Mesenchymal stem cell (in vitro differentiated cells and primary cell): ENCODE results near the gene B9D1.

Experiments
- DNase-seq: peaks from one replicate; pipeline ENCODE4 v3.0.0-alpha.2; 2013
- H2AFZ ChIP-seq: one replicate; pipeline ENCODE4 v1.6.1; 2013; ENCODE audit warnings: low read depth, mild to moderate bottlenecking, control low read depth, inconsistent platforms, low read length, moderate library complexity
- H2AK5ac ChIP-seq: 2 replicates; pipeline ENCODE4 v1.6.1; 2013; ENCODE audit warnings: low read length, moderate library complexity, mild to moderate bottlenecking, inconsistent platforms; ENCODE audit not compliant: severe bottlenecking
- H2BK120ac ChIP-seq: one replicate; pipeline ENCODE4 v1.6.1; 2013; ENCODE audit warnings: low read depth, mild to moderate bottlenecking, inconsistent platforms, low read length, moderate library complexity
- H2BK12ac ChIP-seq, 2 experiments: one replicate each; pipeline ENCODE4 v1.6.1; 2013; ENCODE audit warnings: inconsistent platforms in 2 of 2, low read length in 2 of 2, mild to moderate bottlenecking in 2 of 2, moderate library complexity in 2 of 2, control low read depth in 1 of 2
- H2BK15ac ChIP-seq: one replicate; pipeline ENCODE4 v1.6.1; 2013; ENCODE audit warnings: mild to moderate bottlenecking, low read depth, inconsistent platforms; ENCODE audit not compliant: poor library complexity, severe bottlenecking
- H2BK5ac ChIP-seq: 2 replicates; pipeline ENCODE4 v1.6.1; 2013; ENCODE audit warnings: low read depth, mild to moderate bottlenecking, low read length, control low read depth, inconsistent platforms; ENCODE audit not compliant: poor library complexity, severe bottlenecking
- H3K14ac ChIP-seq, 2 experiments: one replicate each; pipeline ENCODE4 v1.6.1; 2013; ENCODE audit warnings: inconsistent platforms in 2 of 2, low read length in 2 of 2, control low read depth in 1 of 2, mild to moderate bottlenecking in 1 of 2, moderate library complexity in 1 of 2
- H3K18ac ChIP-seq, 2 experiments: one replicate each; pipeline ENCODE4 v1.6.1; 2013; ENCODE audit warnings: inconsistent platforms in 2 of 2, low read length in 2 of 2, control low read depth in 1 of 2, low read depth in 1 of 2, mild to moderate bottlenecking in 1 of 2
- H3K23ac ChIP-seq, 2 experiments: one replicate each; pipeline ENCODE4 v1.6.1; 2013; ENCODE audit warnings: inconsistent platforms in 2 of 2, low read length in 2 of 2, mild to moderate bottlenecking in 2 of 2, moderate library complexity in 2 of 2, control low read depth in 1 of 2
- H3K27ac ChIP-seq: 2 replicates; pipeline ENCODE4 v1.5.1; 2013; ENCODE audit warnings: mild to moderate bottlenecking, moderate library complexity, low read length, control low read depth, inconsistent platforms; ENCODE audit not compliant: poor library complexity, severe bottlenecking
- H3K27me3 ChIP-seq, 2 experiments: 2 replicates each; pipeline versions ENCODE4 v1.6.1 to v1.7.0; 2013; ENCODE audit warnings: low read length in 2 of 2, mild to moderate bottlenecking in 2 of 2, moderate library complexity in 2 of 2, control low read depth in 1 of 2, inconsistent platforms in 1 of 2; ENCODE audit not compliant: control insufficient read depth in 1 of 2, insufficient read depth in 1 of 2
- H3K36me3 ChIP-seq, 2 experiments: 2 replicates each; pipeline versions ENCODE4 v1.6.1 to v1.7.0; 2013; ENCODE audit warnings: low read length in 2 of 2, control low read depth in 1 of 2, inconsistent platforms in 1 of 2, low read depth in 1 of 2, mild to moderate bottlenecking in 1 of 2; ENCODE audit not compliant: insufficient read depth in 2 of 2, control insufficient read depth in 1 of 2
- H3K4ac ChIP-seq, 2 experiments: one replicate each; pipeline ENCODE4 v1.6.1; 2013; ENCODE audit warnings: inconsistent platforms in 2 of 2, low read length in 2 of 2, mild to moderate bottlenecking in 2 of 2, moderate library complexity in 2 of 2, control low read depth in 1 of 2, low read depth in 1 of 2
- H3K4me1 ChIP-seq: 2 replicates; pipeline ENCODE4 v1.6.1; 2013; ENCODE audit warnings: low read depth, low read length, control low read depth; ENCODE audit not compliant: control insufficient read depth, insufficient read depth
- H3K4me2 ChIP-seq: 2 replicates; pipeline ENCODE4 v1.6.1; 2013; ENCODE audit warnings: low read length, mild to moderate bottlenecking, inconsistent platforms; ENCODE audit not compliant: poor library complexity, severe bottlenecking
- H3K4me3 ChIP-seq, 2 experiments: 2 replicates each; pipeline versions ENCODE4 v1.5.1 to v1.7.0; 2013; ENCODE audit warnings: low read length in 2 of 2, mild to moderate bottlenecking in 2 of 2, control low read depth in 1 of 2, low read depth in 1 of 2; ENCODE audit not compliant: insufficient read depth in 1 of 2
- H3K79me1 ChIP-seq: replicated peaks from 2 replicates; pipeline ENCODE4 v1.6.1; 2013; ENCODE audit warnings: mild to moderate bottlenecking, control low read depth, low read length, inconsistent platforms; ENCODE audit not compliant: poor library complexity, severe bottlenecking
- H3K9ac ChIP-seq: 2 replicates; pipeline ENCODE4 v1.7.0; 2013; ENCODE audit warnings: mild to moderate bottlenecking, low read length, moderate library complexity
- H3K9me3 ChIP-seq: 2 replicates; pipeline ENCODE4 v1.7.0; 2013; ENCODE audit warnings: mild to moderate bottlenecking, low read length; ENCODE audit not compliant: control insufficient read depth
- H4K8ac ChIP-seq: one replicate; pipeline ENCODE4 v1.6.1; 2013; ENCODE audit warnings: inconsistent platforms, mild to moderate bottlenecking, low read length, moderate library complexity
- H4K91ac ChIP-seq: one replicate; pipeline ENCODE4 v1.6.1; 2013; ENCODE audit warnings: mild to moderate bottlenecking, low read length, inconsistent platforms
- WGBS: methylation state at CpG from one replicate; pipeline ENCODE4 v1.1.7; 2013; ENCODE audit warnings: mixed read lengths; 5-methylcytosine and 5-hydroxymethylcytosine counted together

B9D1 gene

DNA sequence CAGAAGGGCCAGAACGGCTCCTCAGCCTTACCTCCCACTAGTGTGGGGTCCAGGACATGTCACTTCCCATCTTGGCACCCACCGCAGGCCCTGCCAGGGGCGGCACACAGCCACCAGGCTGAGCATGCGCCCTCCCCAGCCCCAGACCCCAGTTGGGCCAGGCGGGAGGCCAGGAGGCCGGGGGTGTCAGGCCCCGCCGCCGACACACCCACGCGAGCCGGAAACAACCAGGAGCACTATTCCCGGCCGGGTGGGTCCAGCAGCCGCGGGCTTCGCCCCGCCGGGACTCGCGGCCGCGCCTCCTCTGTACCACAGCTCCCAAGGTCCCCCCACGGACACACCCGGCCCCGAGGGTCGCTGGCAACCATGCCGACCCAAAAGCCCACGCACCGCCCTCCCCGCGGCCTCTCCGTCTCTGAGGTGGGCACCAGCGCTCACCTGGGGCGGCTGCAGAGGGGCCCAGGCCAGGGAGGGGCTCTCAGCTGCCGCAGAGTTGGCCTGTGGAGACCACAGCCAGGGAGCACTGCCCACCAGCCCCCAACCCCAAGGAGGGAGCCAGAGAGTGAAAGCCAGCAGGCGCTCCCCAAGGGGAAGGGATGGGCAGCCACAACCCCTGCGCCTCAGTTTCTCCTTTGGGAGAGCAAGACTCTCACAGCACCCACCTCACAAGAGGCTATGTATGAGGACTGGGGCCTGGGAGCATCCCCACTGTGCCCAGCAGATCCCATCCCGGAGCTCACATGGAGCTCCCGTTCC, 18.0 kb downstream of the B9D1 start:
- Histone ChIP-seq H3K27me3 (no peaks in the 10 kb centered on the region), H3K79me1 (no peaks in the 10 kb centered on the region), H2AK5ac (no peak overlapping the region), H3K4me1 (peaks cover 38% of the 10 kb centered on the region), H2BK120ac (no peak overlapping the region), H3K4ac (no peak overlapping the region), H3K4me2 (no peak overlapping the region), H2BK5ac (no peak overlapping the region), H3K36me3 (peaks cover 0 to 24% of the 10 kb centered on the region in 2 experiments), H3K9ac (no peak overlapping the region), H2BK15ac (peak overlapping the region; percentile 60), H3K9me3 (no peaks in the 10 kb centered on the region), H2BK12ac (no peak overlapping the region), H3K27ac (no peak overlapping the region), H4K91ac (no peak overlapping the region), H3K4me3 (no peak overlapping the region), H3K14ac (no peak overlapping the region), H3K18ac (no peak overlapping the region), H3K23ac (no peak overlapping the region), H4K8ac (no peak overlapping the region), H2AFZ (no peak overlapping the region)
- no peak for DNase-seq
- WGBS = 98% methylated on average over 39 of the region's 40 CpGs

DNA sequence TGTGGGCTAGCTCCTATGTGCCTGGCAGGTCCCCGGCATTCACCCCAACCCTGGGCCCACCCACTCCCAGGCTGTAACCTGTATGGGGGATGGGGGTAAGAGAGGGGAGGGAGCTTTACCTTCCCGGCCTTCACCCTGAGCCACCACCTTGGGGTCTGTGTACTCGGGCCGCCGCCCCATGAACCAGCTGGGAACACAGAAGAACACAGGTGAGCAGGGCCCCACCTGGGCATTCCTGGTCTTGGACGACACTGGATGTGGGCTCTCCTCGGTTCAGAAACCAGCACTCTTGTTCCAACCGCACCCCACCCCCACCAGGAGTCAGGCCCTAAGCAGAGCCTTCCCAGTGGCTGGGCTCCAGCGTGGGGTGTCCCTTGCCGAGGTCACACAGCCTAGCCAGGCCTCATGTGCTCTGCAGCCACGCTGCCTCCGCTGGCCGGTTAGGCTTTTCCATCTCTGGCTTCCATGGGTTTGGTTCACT, 18.8 kb downstream of the B9D1 start:
- Histone ChIP-seq H3K4ac (no peak overlapping the region), H3K27ac (no peak overlapping the region), H4K91ac (peak overlapping the region; percentile 59), H3K4me3 (no peak overlapping the region), H3K14ac (no peak overlapping the region), H3K9me3 (no peaks in the 10 kb centered on the region), H2BK5ac (no peak overlapping the region), H3K36me3 (peaks cover 0 to 21% of the 10 kb centered on the region in 2 experiments), H4K8ac (no peak overlapping the region), H3K4me1 (peaks cover 36% of the 10 kb centered on the region), H3K18ac (peak overlapping the region in 1 of 2 experiments; percentile 5), H3K23ac (no peak overlapping the region), H2BK120ac (no peak overlapping the region), H2AK5ac (peak overlapping the region; percentile 44), H3K9ac (no peak overlapping the region), H3K4me2 (no peak overlapping the region), H2AFZ (no peak overlapping the region), H2BK15ac (peak overlapping the region; percentile 60), H3K27me3 (no peaks in the 10 kb centered on the region), H2BK12ac (no peak overlapping the region), H3K79me1 (no peaks in the 10 kb centered on the region)
- DNase-seq = no peak
- 96% methylated on average over 12 of the region's 13 CpGs for WGBS

DNA sequence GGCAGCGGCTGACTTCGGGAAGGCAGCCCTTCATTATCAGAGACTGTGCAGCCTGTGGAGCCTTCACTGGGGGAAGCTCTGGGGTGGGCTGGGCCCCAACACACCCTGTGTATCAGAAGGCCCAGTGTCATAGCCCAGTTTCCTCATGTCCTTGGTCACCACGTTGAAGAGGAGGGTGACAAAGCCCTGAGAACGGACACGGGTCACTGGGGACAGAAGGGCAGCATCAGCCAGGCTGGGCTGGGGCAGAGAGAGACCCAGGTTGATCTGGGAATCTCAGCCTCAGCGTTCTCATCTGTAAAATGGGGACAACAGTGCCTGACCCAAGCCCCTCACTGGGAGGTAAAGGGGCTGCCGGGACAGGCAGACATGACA, 19.3 kb downstream of the B9D1 start:
- Histone ChIP-seq H3K9me3 (no peaks in the 10 kb centered on the region), H4K91ac (no peak overlapping the region), H3K4me2 (no peak overlapping the region), H3K23ac (no peak overlapping the region), H3K4me3 (no peak overlapping the region), H4K8ac (no peak overlapping the region), H2BK5ac (no peak overlapping the region), H3K36me3 (peaks cover 0 to 20% of the 10 kb centered on the region in 2 experiments), H2BK120ac (no peak overlapping the region), H3K4me1 (peaks cover 36% of the 10 kb centered on the region), H3K79me1 (no peaks in the 10 kb centered on the region), H3K4ac (no peak overlapping the region), H3K27me3 (no peaks in the 10 kb centered on the region), H2AFZ (no peak overlapping the region), H3K9ac (no peak overlapping the region), H2BK15ac (no peak overlapping the region), H2BK12ac (no peak overlapping the region), H2AK5ac (peak overlapping the region; percentile 42), H3K14ac (no peak overlapping the region), H3K27ac (no peak overlapping the region), H3K18ac (no peak overlapping the region)
- 97% methylated on average over 7 of the region's 7 CpGs for WGBS
- DNase-seq = no peak

DNA sequence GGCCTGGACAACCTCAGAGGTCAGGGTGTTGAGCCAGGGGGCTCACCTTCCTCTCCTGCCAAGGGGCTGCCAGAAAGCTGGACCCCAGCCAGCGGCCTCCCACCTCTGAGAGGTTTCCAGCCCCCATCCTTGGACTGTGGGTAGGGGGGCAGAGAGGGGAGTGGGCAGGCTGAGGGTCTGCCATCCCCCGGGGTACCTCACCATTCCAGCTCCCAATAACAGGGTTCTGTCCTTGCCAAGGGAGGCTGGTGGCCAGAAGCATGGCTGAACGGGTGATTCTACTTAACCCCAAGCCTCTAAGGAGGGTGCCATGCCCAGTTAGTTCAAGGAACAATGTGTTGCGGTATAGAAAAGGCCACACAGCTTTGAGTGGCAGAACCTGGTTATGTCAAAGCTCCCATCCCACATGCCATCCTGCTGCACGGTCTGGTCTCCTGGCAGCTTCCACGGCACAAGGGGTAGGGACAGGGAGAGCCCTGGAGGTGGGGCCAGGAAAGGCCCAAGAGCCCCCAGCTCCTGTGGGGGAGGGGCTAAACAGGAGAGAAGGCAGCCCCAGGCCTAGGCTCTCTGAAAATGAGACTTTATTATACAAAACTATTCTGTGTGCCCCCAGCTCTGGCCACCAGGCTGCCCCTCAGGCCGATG, 19.8 kb downstream of the B9D1 start:
- Histone ChIP-seq H2AK5ac (peak overlapping the region; percentile 46), H2AFZ (no peak overlapping the region), H2BK15ac (peak overlapping the region; percentile 35), H3K4ac (no peak overlapping the region), H3K79me1 (no peaks in the 10 kb centered on the region), H2BK120ac (no peak overlapping the region), H2BK5ac (no peak overlapping the region), H3K27ac (no peak overlapping the region), H3K23ac (no peak overlapping the region), H3K36me3 (peaks cover 0 to 20% of the 10 kb centered on the region in 2 experiments), H3K14ac (no peak overlapping the region), H3K4me1 (peaks cover 37% of the 10 kb centered on the region), H3K27me3 (no peaks in the 10 kb centered on the region), H3K18ac (peak overlapping the region in 1 of 2 experiments; percentile 73), H3K9me3 (no peaks in the 10 kb centered on the region), H2BK12ac (peak overlapping the region in 1 of 2 experiments; percentile 38), H3K9ac (no peak overlapping the region), H3K4me3 (no peak overlapping the region), H3K4me2 (no peak overlapping the region), H4K91ac (peak overlapping the region; percentile 64), H4K8ac (peak overlapping the region; percentile 88)
- WGBS = 94% methylated on average over 5 of the region's 7 CpGs
- no peak for DNase-seq
